Neural progenitor cell (in vitro differentiated cells): ENCODE data around the gene CASTOR1. TPM values are rescaled to one million over a fixed set of nuclear protein-coding genes. Genes with fewer than 3 reads are reported as not detected.

Experiments used
- DNase-seq: peaks from one replicate; pipeline ENCODE4 v3.0.0-alpha.2; 2016; ENCODE audit warnings: low spot score
- H2AFZ ChIP-seq: fragments of 200-600 bp; sonication (generic); replicated peaks from 2 replicates; pipeline ENCODE4 v1.6.1; 2016; ENCODE audit warnings: antibody characterized with exemption
- H3F3A ChIP-seq: fragments of 200-600 bp; sonication (generic); 2 replicates; pipeline ENCODE4 v1.6.1; 2016; ENCODE audit warnings: antibody characterized with exemption, low read depth
- H3K27ac ChIP-seq: fragments of 200-600 bp; sonication (generic); 2 replicates; pipeline ENCODE4 v1.5.1; 2016; ENCODE audit warnings: mild to moderate bottlenecking
- H3K27me3 ChIP-seq: fragments of 200-600 bp; sonication (generic); 2 replicates; pipeline ENCODE4 v1.6.1; 2016; ENCODE audit warnings: mild to moderate bottlenecking, moderate library complexity
- H3K36me3 ChIP-seq: fragments of 200-600 bp; sonication (generic); 2 replicates; pipeline ENCODE4 v1.5.1; 2016
- H3K4me1 ChIP-seq: fragments of 200-600 bp; sonication (generic); 2 replicates; pipeline ENCODE4 v1.6.1; 2016; ENCODE audit warnings: mixed run types
- H3K4me2 ChIP-seq: fragments of 200-600 bp; sonication (generic); 2 replicates; pipeline ENCODE4 v1.6.1; 2016
- H3K4me3 ChIP-seq: fragments of 200-600 bp; sonication (generic); 2 replicates; pipeline ENCODE4 v1.5.1; 2016
- H3K79me2 ChIP-seq: fragments of 200-600 bp; sonication (generic); 2 replicates; pipeline ENCODE4 v1.6.1; 2016; ENCODE audit warnings: low read depth
- H3K9ac ChIP-seq: fragments of 200-600 bp; sonication (generic); 2 replicates; pipeline ENCODE4 v1.6.1; 2016
- H3K9me3 ChIP-seq: fragments of 200-600 bp; sonication (generic); 2 replicates; pipeline ENCODE4 v1.5.1; 2016; ENCODE audit warnings: low read depth
- H4K20me1 ChIP-seq: fragments of 200-600 bp; sonication (generic); 2 replicates; pipeline ENCODE4 v1.6.1; 2016; ENCODE audit warnings: low read depth
- H3K27ac Mint-ChIP-seq: 3 replicates; pipeline ENCODE4 v1.8.0; 2021; ENCODE audit warnings: mixed read lengths
- H3K27me3 Mint-ChIP-seq: 2 replicates; pipeline ENCODE4 v1.8.0; 2022; ENCODE audit warnings: low read depth, mild to moderate bottlenecking, inconsistent platforms, moderate library complexity, mixed read lengths; ENCODE audit not compliant: insufficient read depth
- H3K36me3 Mint-ChIP-seq: 3 replicates; pipeline ENCODE4 v1.8.0; 2021; ENCODE audit warnings: mixed read lengths
- H3K4me1 Mint-ChIP-seq: 3 replicates; pipeline ENCODE4 v1.8.0; 2021; ENCODE audit warnings: mixed read lengths
- H3K4me3 Mint-ChIP-seq: 3 replicates; pipeline ENCODE4 v1.8.0; 2021; ENCODE audit warnings: mild to moderate bottlenecking, moderate library complexity, mixed read lengths
- H3K9me3 Mint-ChIP-seq: 3 replicates; pipeline ENCODE4 v1.8.0; 2020; ENCODE audit warnings: mixed read lengths
- CTCF ChIP-seq: fragments of 200-600 bp; sonication (generic); IDR thresholded peaks from 2 replicates; pipeline ENCODE4 v1.5.1; 2017; ENCODE audit warnings: antibody characterized with exemption, mild to moderate bottlenecking
- EZH2 ChIP-seq: fragments of 200-600 bp; sonication (generic); IDR thresholded peaks from 2 replicates; pipeline ENCODE4 v1.6.1; 2017; ENCODE audit warnings: antibody characterized with exemption, mild to moderate bottlenecking, moderate library complexity
- EZH2phosphoT487 ChIP-seq: fragments of 200-600 bp; sonication (generic); IDR thresholded peaks from 2 replicates; pipeline ENCODE4 v1.6.1; 2017; ENCODE audit warnings: antibody characterized with exemption
- total RNA-seq: library from RNA; depleted of rRNA; stranded (reverse); fragments of >200 nt; gene quantifications from 2 replicates; pipeline ENCODE4 v1.2.3, GENCODE V29; 2015; ENCODE audit warnings: low replicate concordance

The CASTOR1 gene
- total RNA-seq, 1 donor from 2014 or later: 6.2 TPM

DNA sequence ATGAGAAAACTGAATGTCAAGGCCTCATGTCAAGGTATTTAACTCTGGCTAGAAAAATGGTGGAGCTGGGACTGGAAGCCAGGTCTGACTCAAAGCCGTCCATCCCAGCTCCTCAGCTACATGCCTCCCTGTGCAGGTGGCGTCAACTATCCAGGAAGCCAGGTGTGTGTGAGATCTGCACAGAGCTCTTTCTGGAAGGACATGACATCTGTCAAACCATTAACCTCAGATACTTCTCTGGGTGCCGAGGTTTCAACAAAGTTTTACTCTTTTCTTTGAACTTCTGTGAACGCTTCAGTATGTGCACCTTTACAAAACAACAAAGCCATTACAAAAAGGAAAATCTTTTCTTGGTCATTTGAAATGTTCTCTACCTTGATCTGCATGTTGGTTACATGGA lies 7.0 kb upstream of the CASTOR1 start:
- Histone ChIP-seq H3K27ac (no peak overlapping the region), H4K20me1 (no peaks in the 10 kb centered on the region), H3K36me3 (no peaks in the 10 kb centered on the region), H3K9me3 (no peaks in the 10 kb centered on the region), H3K9ac (no peak overlapping the region), H3F3A (no peaks in the 10 kb centered on the region), H3K4me3 (no peak overlapping the region), H3K4me1 (no peaks in the 10 kb centered on the region), H3K79me2 (no peaks in the 10 kb centered on the region), H3K4me2 (no peak overlapping the region), H2AFZ (no peak overlapping the region), H3K27me3 (no peaks in the 10 kb centered on the region)
- H3K4me3 Mint-ChIP-seq: no peak overlapping the region
- no peak overlapping the region for H3K27ac Mint-ChIP-seq
- H3K27me3 Mint-ChIP-seq: peaks cover 2% of the 10 kb centered on the region
- no peaks in the 10 kb centered on the region for H3K36me3 Mint-ChIP-seq
- H3K9me3 Mint-ChIP-seq: no peaks in the 10 kb centered on the region
- TF ChIP-seq CTCF (no peak), EZH2phosphoT487 (no peak), EZH2 (no peak)
- H3K4me1 Mint-ChIP-seq: no peaks in the 10 kb centered on the region
- DNase-seq: no peak

DNA sequence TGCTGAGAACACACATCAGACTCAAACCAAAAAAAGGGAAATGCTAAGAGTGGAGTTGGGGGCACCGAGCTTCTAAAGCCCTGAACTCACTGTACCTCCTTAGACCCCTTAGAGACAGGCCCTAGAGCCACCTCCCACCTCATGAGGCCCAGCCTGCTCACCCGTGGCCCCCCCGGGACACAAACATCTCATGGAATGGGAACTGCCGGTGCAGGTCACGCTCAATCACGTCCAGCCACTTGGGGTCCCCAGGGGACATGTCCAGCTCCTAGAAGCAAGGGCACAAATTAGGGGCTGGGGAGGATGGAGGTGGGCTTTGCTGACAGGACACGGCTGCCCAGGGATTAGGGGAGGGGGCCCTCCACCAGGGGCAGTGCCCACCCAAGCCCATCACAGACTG lies 6.3 kb upstream of the CASTOR1 start:
- no peak for TF ChIP-seq CTCF
- no peak for TF ChIP-seq EZH2phosphoT487
- TF ChIP-seq EZH2: no peak
- Histone ChIP-seq H3K36me3 (no peaks in the 10 kb centered on the region), H3K4me3 (no peak overlapping the region), H3K4me2 (no peak overlapping the region), H3K27me3 (no peaks in the 10 kb centered on the region), H4K20me1 (no peaks in the 10 kb centered on the region), H3K27ac (no peak overlapping the region), H2AFZ (no peak overlapping the region), H3K9me3 (no peaks in the 10 kb centered on the region), H3K9ac (no peak overlapping the region), H3F3A (peaks cover 4% of the 10 kb centered on the region), H3K4me1 (peaks cover 3% of the 10 kb centered on the region), H3K79me2 (no peaks in the 10 kb centered on the region)
- Mint-ChIP-seq H3K9me3 (no peaks in the 10 kb centered on the region), H3K4me1 (no peaks in the 10 kb centered on the region), H3K36me3 (no peaks in the 10 kb centered on the region), H3K4me3 (no peak overlapping the region), H3K27ac (no peak overlapping the region), H3K27me3 (peaks cover 2% of the 10 kb centered on the region)
- DNase-seq: no peak

- DNase-seq: no peak
- TF ChIP-seq EZH2: no peak
- TF ChIP-seq CTCF: no peak
- TF ChIP-seq EZH2phosphoT487: no peak
- Histone ChIP-seq H2AFZ (no peak overlapping the region), H3F3A (peaks cover 11% of the 10 kb centered on the region), H3K4me3 (no peak overlapping the region), H3K9ac (no peak overlapping the region), H3K27me3 (no peaks in the 10 kb centered on the region), H3K27ac (no peak overlapping the region), H3K36me3 (no peaks in the 10 kb centered on the region), H4K20me1 (no peaks in the 10 kb centered on the region), H3K4me2 (no peak overlapping the region), H3K4me1 (peaks cover 10% of the 10 kb centered on the region), H3K79me2 (no peaks in the 10 kb centered on the region), H3K9me3 (no peaks in the 10 kb centered on the region)
- no peaks in the 10 kb centered on the region for H3K9me3 Mint-ChIP-seq
- H3K36me3 Mint-ChIP-seq: no peaks in the 10 kb centered on the region
- H3K27me3 Mint-ChIP-seq: peaks cover 2% of the 10 kb centered on the region
- no peak overlapping the region for H3K27ac Mint-ChIP-seq
- no peak overlapping the region for H3K4me3 Mint-ChIP-seq
- H3K4me1 Mint-ChIP-seq: no peaks in the 10 kb centered on the region
These were observed 5.5 kb upstream of the CASTOR1 start for GRCh38 chr22:30294830-30295229.

- Histone ChIP-seq H3K9ac (no peak overlapping the region), H3K27me3 (no peaks in the 10 kb centered on the region), H3K4me3 (no peak overlapping the region), H4K20me1 (no peaks in the 10 kb centered on the region), H3K9me3 (no peaks in the 10 kb centered on the region), H3K27ac (no peak overlapping the region), H2AFZ (no peak overlapping the region), H3K36me3 (no peaks in the 10 kb centered on the region), H3F3A (peaks cover 16% of the 10 kb centered on the region), H3K79me2 (no peaks in the 10 kb centered on the region), H3K4me1 (peaks cover 10% of the 10 kb centered on the region), H3K4me2 (no peak overlapping the region)
- Mint-ChIP-seq H3K9me3 (no peaks in the 10 kb centered on the region), H3K27ac (no peak overlapping the region), H3K4me1 (no peaks in the 10 kb centered on the region), H3K4me3 (no peak overlapping the region), H3K27me3 (peaks cover 2% of the 10 kb centered on the region), H3K36me3 (no peaks in the 10 kb centered on the region)
- no peak for DNase-seq
- TF ChIP-seq CTCF: no peak
- TF ChIP-seq EZH2phosphoT487: no peak
- TF ChIP-seq EZH2: no peak
These were observed 4.8 kb upstream of the CASTOR1 start for GRCh38 chr22:30294066-30294465.
